GM13976 (cell line): ENCODE measurements around the gene MDN1.

ENCODE experiments used
- DNase-seq: peaks from one replicate; pipeline ENCODE4 v3.0.0; 2012; ENCODE audit warnings: low spot score
- CTCF ChIP-seq: IDR thresholded peaks from 2 replicates; pipeline ENCODE4 v1.5.1; 2012; ENCODE audit warnings: borderline replicate concordance, mild to moderate bottlenecking; ENCODE audit not compliant: insufficient read depth; ENCODE audit errors: extremely low read depth, missing control alignments, control extremely low read depth
- in situ Hi-C: fragments of 300-500 bp; cut with MboI; formaldehyde crosslinking; loops from one replicate; pipeline ENCODE4 v1.12.0; 2022; ENCODE audit warnings: low sequenced_read_pairs, mixed read lengths, inconsistent platforms; ENCODE audit not compliant: unreplicated experiment

The MDN1 gene

GRCh38 chr6:89670935-89671565 is 148.5 kb downstream of the MDN1 start:
- no peak for DNase-seq
- no peak for TF ChIP-seq CTCF
- in situ Hi-C loops: no loop called here

DNA sequence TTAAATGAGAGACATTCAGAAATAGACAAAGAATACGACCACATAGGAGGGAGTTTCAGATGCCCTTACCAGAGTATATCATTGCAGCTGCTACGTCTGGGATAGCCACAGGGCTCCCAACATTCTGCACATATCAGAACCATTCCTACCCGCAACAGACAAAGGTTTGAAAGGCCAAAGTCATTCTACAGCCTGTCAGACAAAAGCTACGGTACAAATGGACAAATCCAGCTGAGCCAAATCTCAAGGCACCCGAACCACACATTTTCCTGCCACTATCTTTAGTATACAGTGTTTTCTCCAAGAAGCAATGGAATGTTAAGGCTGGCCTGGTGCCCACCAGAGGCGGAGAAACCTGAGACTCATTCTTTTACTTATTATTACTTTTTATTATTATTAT is 150.6 kb downstream of the MDN1 start:
- no peak for DNase-seq
- TF ChIP-seq CTCF: no peak
- in situ Hi-C loops: no loop called here

- DNase-seq: no peak
- no peak for TF ChIP-seq CTCF
- in situ Hi-C loops: no loop called here
Measured at GRCh38 chr6:89667872-89668556, 151.6 kb downstream of the MDN1 start.

- no peak for TF ChIP-seq CTCF
- no peak for DNase-seq
- in situ Hi-C loops: no loop called here
Measured at GRCh38 chr6:89662659-89663223, 156.9 kb downstream of the MDN1 start.

DNA sequence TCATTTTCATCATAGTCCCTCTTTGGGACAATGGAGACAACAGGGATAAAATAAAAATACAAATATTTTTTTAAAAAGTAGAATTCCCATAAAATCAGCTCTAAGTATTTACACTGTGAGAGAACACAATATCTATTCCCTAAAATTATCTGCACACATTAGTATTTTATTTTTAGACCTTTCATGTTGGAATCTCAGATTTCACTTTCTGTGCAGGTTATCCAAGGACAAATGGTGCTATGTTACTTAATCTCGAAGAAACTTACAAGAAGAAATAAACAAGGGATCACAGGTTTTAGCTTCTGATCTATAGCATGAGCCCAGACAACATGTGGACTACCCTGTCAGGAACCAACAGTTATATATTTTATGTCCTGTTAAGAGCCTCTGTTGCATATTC is 158.0 kb downstream of the MDN1 start:
- TF ChIP-seq CTCF: no peak
- no peak for DNase-seq
- in situ Hi-C loops: no loop called here

GRCh38 chr6:89660981-89661380 is 158.6 kb downstream of the MDN1 start:
- TF ChIP-seq CTCF: no peak
- no peak for DNase-seq
- in situ Hi-C loops: no loop called here
